Esophagus mucosa (tissue), 1 donor: ENCODE results near the gene KRTAP10-1. TPM values are rescaled to one million over a fixed set of nuclear protein-coding genes. Genes with fewer than 3 reads are reported as not detected.

Source experiments
- ATAC-seq: fragments of 200-7000 bp; cut with Tn5 transposase; one replicate; pipeline ENCODE4 v1.9.1; 2020
- total RNA-seq: library from RNA; stranded (reverse); gene quantifications from one replicate; pipeline ENCODE4 v1.2.4, GENCODE V29; 2023
- donor health status: DM: yes; HTN: yes; CAD: no.

KRTAP10-1 gene
- total RNA-seq, 1 donor from 2014 or later: not detected

DNA sequence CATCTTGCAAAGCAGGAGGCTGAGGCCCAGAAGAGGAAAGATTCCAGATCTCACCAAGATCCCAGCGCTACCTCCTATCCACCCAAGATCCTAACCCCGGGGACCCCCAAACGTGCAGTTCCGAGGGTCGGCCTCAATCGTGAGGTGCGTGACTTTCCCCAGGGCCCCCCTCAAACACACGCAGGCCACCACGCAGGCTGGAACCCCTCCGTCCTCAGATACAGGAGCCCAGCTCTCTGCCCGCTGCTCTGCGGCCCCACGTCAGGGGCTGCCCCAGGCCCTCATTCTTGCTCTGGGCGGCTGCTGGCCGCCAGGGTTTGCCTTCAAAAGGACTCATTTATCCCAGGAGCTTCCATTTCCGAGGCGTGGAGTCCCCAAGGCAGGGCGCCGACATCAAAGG, 39.9 kb downstream of the KRTAP10-1 start:
- no peak for ATAC-seq

DNA sequence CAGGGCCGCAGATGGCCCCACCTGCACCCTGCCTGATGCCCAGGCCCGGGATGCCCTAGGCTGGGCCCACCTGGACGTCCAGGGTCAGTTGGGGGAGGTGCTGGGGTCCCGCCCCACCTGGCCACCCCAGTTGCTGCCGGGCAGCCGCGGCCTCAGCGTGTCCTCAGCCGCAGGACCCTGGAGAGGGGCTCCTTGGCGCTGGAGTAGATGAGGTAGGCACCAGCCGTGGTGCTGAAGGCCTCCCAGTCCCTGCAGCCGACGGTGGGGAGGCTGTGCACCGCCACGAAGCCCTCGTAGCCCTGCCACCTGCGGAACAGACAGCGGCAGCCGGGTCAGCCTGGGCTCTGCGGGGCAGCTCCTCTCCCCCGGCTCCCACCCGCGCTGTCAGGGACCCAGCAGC, 40.4 kb downstream of the KRTAP10-1 start:
- ATAC-seq: peak; percentile 28

DNA sequence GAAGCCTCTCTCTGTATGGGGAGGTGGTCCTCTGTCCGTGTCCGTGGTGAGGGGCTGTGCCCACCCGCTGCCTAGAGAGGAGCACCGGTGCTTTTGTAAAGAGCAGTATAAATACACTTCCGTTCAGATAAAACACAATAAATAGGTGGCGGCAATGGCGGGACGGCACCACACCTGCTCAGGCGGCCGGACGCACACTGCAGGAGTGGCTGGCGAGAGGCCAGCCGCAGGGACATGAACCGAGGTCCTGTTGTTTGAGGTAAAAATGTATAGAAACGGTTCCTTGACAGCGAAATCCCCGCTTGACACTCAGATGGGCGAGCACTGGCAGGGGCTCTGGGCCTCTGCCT, 40.8 kb downstream of the KRTAP10-1 start:
- ATAC-seq: no peak

DNA sequence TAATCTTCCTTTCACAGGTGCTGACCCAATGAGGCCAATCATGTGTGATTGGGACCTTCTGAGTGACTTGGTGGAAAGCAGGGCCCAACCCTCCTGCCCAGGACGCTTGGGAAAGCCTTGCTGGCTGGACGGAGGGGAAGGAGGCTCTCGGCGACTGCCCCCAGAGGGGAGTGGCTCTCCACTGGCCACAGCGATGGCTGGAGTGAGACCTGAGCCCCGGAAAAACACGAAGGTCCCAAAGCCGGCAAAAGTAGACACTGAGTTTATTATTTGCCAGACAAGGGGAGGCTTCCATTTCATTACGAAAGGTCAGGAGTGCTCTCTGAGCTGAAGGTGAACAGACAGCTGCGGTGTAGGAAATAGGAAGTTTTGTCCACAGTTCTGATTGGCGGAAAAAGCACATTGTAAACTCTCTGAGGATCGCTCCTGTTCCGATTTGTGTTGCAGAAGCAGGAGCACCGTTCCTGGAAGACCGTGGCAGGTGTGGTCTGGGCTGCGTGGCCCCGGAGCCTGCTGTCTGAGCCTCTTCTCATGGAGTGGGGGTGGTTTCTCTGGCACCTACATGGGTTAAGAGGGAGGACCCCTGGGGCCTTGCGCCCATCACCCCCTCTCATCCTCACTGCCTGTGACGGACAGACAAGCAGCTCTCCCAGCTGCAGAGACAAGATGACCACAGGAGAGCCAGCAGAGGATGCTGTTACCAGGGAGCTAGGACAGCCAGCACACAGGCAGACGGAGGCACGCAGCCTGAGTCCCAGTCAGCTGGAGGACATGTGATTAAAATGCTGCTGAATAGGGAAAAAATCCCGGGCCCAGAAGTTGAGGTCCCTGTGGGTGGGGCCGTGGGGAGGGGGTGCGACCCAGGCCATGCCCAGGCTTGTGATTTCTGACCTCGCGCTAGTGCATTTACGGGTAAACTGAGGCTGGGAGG, 41.5 kb downstream of the KRTAP10-1 start:
- peak; percentile 22 for ATAC-seq

DNA sequence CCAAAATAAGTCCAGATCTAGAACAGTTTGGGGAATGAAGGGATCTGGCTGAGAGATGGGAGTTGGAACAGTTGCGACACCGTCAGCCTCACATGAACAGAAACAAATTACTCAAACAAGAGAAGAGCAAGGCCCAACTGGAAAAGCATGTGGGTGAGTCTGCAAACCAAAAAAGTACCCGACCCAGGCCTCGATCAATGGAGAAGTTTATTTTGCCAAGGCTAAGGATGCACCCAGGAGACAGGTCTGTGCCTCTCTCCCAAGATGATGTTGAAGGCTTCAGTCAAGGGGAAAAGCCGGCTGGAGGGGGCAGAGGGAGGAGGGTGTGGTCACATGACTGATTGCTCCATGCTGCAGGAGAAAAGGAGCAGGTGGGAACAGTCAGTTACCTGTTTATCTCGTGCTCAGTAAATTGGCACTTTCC, 42.3 kb downstream of the KRTAP10-1 start:
- no peak for ATAC-seq

DNA sequence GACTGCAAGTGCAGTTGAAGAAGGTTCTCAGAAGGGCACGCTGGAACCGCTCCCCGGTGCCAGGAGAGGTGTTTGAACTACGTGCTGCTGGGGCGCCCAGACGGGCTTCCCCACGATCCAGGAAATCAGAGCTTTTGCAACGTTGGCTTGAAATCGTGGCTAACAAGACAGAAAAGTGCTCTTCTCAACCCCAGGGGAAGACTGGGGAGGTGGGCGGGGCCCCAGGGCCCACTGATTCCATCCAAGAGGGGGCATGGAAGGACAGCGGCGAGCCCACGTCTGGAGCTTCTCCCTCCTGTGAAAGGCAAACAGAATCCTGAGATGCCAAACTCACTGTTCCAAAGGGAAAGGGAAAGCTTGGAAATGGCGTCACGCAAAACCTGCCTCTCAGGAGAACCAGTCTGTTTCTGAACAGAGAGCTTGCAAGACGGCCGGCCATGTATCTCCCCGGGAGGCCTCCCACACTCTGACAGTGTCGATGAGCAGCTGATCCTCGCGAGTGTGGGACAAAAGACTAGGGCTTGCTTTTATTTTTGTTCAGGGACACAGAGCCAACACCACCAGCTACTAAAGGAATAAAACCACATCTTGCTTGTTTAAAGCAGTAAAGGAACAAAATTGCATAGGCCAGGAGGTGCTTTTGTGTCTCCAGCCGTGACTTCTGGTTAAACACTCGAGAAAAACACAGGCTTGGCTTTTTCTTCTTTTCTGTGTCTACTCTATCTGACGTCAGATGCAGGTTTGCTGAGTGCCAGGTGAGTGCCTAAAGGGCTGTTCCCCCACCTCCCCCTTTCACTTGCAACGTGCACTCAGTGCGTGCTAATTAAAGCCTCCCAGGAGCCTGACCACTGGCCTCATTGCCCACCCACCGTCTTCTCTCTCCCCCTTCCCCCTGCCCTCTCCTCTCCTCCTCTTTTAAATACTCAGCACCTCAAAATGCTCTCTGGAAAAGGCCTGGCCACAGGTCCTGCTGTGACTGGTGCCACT, 43.1 kb downstream of the KRTAP10-1 start:
- ATAC-seq: no peak

DNA sequence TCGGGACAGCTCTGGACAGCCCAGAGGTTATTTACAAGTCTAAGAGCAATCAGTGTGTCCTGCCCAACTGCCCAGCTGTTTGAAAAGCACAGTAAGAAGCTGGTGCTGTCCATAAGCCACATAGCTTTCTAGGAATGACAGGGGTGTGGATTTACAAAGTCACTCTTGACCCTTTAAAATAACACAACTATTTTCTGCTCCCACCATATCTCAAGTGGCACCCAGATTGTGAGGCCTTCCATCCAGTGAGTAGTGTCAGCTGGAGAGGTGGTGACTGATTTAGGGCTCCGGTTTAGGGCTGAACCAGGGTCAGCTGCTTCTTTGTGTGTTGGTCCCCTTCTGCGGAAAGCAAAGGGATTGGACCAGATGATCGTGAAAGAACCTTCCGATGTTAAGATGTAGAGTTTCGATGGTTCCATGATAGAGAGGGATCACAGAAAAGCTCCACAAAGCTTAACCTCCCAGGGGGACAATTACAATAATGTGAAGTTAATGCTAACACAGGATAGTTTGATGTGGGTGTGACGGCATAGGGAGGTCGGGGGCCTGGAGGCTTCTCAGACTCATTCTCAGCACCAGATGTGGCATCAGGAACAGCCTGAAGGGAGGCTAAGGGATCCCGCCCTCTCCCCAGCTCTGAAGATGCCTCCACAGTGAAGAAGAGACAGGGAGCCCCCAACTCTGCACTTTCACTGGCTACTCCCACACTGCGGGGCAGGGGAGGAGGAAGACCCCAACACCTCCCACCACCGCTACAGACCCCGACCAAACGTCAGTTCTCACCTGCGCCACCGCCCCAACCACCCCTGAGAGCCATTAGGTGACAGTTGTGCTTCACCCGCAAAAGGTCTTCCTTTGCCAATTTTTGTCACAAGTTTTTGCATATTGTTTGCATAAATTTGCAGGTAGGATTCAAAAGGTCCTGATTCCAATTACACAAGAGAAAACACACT, 44.1 kb downstream of the KRTAP10-1 start:
- no peak for ATAC-seq

DNA sequence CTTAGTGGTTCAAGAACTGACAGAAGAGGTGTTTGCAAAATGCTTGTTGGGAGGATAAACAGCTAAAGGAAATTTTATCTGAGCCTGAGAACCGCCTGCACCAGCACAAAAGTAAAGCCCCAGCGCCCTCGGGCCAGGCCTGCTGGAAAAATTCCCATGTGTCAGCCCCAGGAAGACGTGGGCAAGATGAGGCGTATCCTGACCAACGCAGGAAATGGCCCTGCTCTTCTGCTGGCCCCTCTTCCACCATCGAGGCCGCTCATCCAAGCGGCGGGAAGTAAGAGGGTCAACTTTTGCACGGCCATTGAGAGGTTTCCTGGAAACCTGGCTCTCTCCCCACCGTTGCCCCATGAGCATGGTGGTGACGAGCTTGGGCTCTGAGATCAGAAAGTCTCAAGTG, 45.0 kb downstream of the KRTAP10-1 start:
- no peak for ATAC-seq

DNA sequence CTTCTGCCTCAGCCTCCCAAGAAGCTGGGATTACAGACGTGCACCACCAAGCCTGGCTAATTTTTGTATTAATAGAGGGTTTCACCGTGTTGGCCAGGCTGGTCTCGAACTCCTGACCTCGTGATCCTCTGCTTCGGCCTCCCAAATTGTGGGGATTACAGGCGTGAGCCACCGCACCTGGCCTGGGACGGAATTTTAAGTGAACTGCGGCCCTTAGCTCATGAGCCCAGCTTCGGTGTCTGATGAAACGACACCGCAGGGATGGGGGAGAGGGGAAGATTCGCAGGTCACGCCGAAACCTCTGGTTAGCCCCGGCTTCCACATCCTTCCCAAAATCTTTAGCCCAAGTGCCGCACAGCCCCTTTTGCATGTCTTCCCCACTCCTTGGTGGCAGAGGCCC, 45.6 kb downstream of the KRTAP10-1 start:
- no peak for ATAC-seq

DNA sequence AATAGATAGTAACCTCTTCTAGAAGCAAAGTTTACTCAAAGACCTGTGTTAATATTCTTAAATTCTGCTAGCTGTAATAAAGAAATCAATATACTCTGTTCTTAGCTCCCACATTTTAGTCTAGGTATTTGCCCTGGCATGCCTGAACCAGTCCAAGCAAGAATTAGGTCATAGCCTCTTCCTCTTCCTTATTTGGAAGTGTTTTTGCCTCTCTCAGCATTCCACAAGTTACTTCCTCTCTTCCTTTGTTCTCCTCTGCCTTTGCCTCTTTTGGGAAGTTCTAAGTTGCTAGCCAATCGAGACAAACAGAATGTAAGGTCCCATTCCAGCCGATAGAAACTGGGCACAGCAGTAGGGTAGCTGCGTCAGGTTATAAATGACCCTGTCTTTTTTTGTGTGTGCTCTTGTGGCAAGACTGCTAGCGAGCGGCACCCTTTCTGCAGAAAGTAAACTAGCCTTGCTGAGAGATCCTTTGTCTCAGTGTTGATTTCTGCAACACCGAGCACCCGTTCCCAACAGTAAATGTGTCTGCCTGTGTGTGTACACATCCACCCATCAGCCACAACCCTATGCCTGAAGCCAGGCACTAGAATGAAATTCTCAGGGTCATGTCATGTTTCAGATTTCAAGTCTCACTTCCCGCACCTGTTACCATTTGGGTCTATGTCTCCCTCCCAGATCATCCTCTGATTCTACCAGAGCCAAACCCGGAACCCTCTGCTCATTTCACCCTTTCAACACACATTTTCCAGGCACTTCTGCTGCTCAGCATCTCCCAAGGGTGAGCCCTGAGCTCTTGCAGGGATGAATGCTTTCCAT, 47.2 kb downstream of the KRTAP10-1 start:
- ATAC-seq: no peak

DNA sequence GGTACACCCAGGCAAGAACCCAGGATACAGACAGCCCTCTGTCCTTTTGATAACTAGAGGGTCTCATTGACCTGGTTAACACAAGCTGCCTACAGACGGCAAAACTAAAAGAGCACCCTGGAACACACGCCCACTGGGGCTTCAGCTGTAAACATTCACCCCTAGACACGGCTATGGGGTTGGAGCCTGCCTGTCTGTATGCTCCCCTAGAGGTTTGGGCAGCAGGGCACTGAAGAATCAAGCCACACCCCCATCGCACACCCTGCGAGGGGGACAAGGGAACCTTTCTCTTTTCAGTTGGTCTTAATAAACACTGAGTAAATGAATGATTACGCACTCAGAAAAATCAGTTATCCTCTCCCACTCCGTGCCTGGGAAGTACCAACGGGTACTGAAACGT, 49.2 kb downstream of the KRTAP10-1 start:
- no peak for ATAC-seq

DNA sequence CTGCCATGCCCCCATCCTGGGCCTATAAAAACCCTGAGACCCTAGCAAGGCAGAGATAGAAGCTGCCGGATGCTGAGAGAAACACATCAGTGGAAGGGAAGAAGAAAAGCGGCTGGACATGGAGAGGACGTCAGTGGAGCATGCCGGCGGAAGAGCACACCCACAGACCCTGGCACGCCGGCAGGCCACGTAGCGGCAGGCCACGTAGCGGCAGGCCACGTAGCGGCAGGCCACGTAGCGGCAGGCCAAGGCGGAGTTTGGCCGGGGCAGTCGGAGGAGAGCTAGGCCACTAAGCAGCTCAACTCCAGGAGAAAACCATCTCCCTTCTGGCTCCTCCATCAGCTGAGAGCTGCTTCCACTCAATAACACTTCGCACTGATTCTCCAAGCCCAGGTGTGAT, 49.6 kb downstream of the KRTAP10-1 start:
- no peak for ATAC-seq

DNA sequence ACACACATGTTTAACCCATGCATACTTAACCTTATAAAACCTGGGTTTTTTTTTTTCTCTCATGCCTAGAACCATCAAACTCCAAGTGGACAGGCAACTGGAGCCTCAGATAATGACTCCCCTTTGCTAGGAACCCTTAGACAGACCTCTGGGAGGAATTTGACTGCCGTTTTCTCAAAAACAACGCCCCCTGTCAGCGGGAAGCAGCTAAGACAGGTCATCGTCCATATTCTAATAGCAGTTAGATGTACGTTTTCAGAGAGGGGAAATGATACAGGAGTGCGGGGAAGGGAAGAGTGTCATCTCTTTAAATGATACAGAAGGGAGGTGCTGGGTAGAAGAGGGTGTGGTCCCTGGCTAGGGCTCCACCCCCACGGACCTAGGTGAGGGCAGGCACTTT, 50.0 kb downstream of the KRTAP10-1 start:
- ATAC-seq: no peak

Other genes with a start within 250 kb of the KRTAP10-1 start
- gene PFKL, start 240.1 kb downstream of the KRTAP10-1 start, total RNA-seq: 104 TPM
- 7.1 TPM for gene CFAP410, start 200.8 kb downstream of the KRTAP10-1 start, total RNA-seq
- gene TRPM2, start 186.6 kb downstream of the KRTAP10-1 start, total RNA-seq: 1.2 TPM
- gene LRRC3, start 84.7 kb downstream of the KRTAP10-1 start, total RNA-seq: 0.72 TPM
- not detected for gene KRTAP10-2, start 11.3 kb upstream of the KRTAP10-1 start, total RNA-seq
- not detected for gene KRTAP10-3, start 18.6 kb upstream of the KRTAP10-1 start, total RNA-seq
- not detected for gene KRTAP10-4, start 33.5 kb upstream of the KRTAP10-1 start, total RNA-seq
- gene KRTAP10-5, start 40.4 kb upstream of the KRTAP10-1 start, total RNA-seq: not detected
- gene KRTAP10-6, start 52.3 kb upstream of the KRTAP10-1 start, total RNA-seq: not detected
- gene KRTAP10-7, start 60.4 kb upstream of the KRTAP10-1 start, total RNA-seq: not detected
- gene KRTAP10-8, start 71.9 kb upstream of the KRTAP10-1 start, total RNA-seq: not detected
- not detected for gene KRTAP10-9, start 86.9 kb upstream of the KRTAP10-1 start, total RNA-seq
- not detected for gene KRTAP10-10, start 97.2 kb upstream of the KRTAP10-1 start, total RNA-seq
- gene KRTAP10-11, start 106.2 kb upstream of the KRTAP10-1 start, total RNA-seq: not detected
- gene KRTAP12-4, start 114.5 kb upstream of the KRTAP10-1 start, total RNA-seq: not detected
- not detected for gene KRTAP12-3, start 117.7 kb upstream of the KRTAP10-1 start, total RNA-seq
- not detected for gene KRTAP12-2, start 126.7 kb upstream of the KRTAP10-1 start, total RNA-seq
- gene KRTAP12-1, start 142.0 kb upstream of the KRTAP10-1 start, total RNA-seq: not detected
- gene KRTAP10-12, start 157.0 kb upstream of the KRTAP10-1 start, total RNA-seq: not detected
- 0.08 TPM for gene TSPEAR, start 171.4 kb upstream of the KRTAP10-1 start, total RNA-seq